ENCODE data around the gene MRRF. TPM values are rescaled to one million over a fixed set of nuclear protein-coding genes. Genes with fewer than 3 reads are reported as not detected.
"Not testable (repeated sequence)": the region's sequence is repeated elsewhere in the genome, so short reads cannot be mapped to it uniquely, and the experiment has no call there.

MRRF gene
- polyA plus RNA-seq, 4 donors, result 36.6 to 47.0 (median 44.4) TPM

- no peak for DNase-seq (ENCODE audit: low read depth in 4 of 4, low spot score in 2 of 4)
Observed at GRCh38 chr9:122327175-122327574, 62.5 kb downstream of the MRRF start.

- no peak for DNase-seq (ENCODE audit: low read depth in 4 of 4, low spot score in 2 of 4)
Observed at GRCh38 chr9:122329597-122329996, 64.9 kb downstream of the MRRF start.

- not testable (repeated sequence) for DNase-seq (ENCODE audit: low read depth in 4 of 4, low spot score in 2 of 4)
Observed at GRCh38 chr9:122330466-122330865, 65.8 kb downstream of the MRRF start.

GRCh38 chr9:122331523-122331927 lies 66.8 kb downstream of the MRRF start:
- no peak for DNase-seq (ENCODE audit: low read depth in 4 of 4, low spot score in 2 of 4)

- no peak for DNase-seq (ENCODE audit: low read depth in 4 of 4, low spot score in 2 of 4)
Observed at GRCh38 chr9:122332083-122332482, 67.4 kb downstream of the MRRF start.

- DNase-seq (ENCODE audit: low read depth in 4 of 4, low spot score in 2 of 4), result no peak
Observed at GRCh38 chr9:122332644-122333043, 68.0 kb downstream of the MRRF start.

- DNase-seq (ENCODE audit: low read depth in 4 of 4, low spot score in 2 of 4), result no peak
Observed at GRCh38 chr9:122333169-122333808, 68.6 kb downstream of the MRRF start.

- DNase-seq (ENCODE audit: low read depth in 4 of 4, low spot score in 2 of 4), result no peak
Observed at GRCh38 chr9:122334916-122335315, 70.2 kb downstream of the MRRF start.

GRCh38 chr9:122336189-122336588 lies 71.5 kb downstream of the MRRF start:
- DNase-seq (ENCODE audit: low read depth in 4 of 4, low spot score in 2 of 4), result no peak

- no peak for DNase-seq (ENCODE audit: low read depth in 4 of 4, low spot score in 2 of 4)
Observed at GRCh38 chr9:122336866-122337555, 72.3 kb downstream of the MRRF start.

GRCh38 chr9:122337556-122337929 lies 72.9 kb downstream of the MRRF start:
- DNase-seq (ENCODE audit: low read depth in 4 of 4, low spot score in 2 of 4), result no peak

GRCh38 chr9:122338536-122338935 lies 73.9 kb downstream of the MRRF start:
- DNase-seq (ENCODE audit: low read depth in 4 of 4, low spot score in 2 of 4), result no peak

- DNase-seq (ENCODE audit: low read depth in 4 of 4, low spot score in 2 of 4), result no peak
Observed at GRCh38 chr9:122338994-122339393, 74.3 kb downstream of the MRRF start.

GRCh38 chr9:122339579-122339978 lies 74.9 kb downstream of the MRRF start:
- DNase-seq (ENCODE audit: low read depth in 4 of 4, low spot score in 2 of 4), result no peak

GRCh38 chr9:122340161-122340560 lies 75.5 kb downstream of the MRRF start:
- DNase-seq (ENCODE audit: low read depth in 4 of 4, low spot score in 2 of 4), result no peak

GRCh38 chr9:122342323-122343050 lies 77.8 kb downstream of the MRRF start:
- DNase-seq (ENCODE audit: low read depth in 4 of 4, low spot score in 2 of 4), result no peak

GRCh38 chr9:122346478-122347347 lies 82.0 kb downstream of the MRRF start:
- DNase-seq (ENCODE audit: low read depth in 4 of 4, low spot score in 2 of 4), result no peak

- no peak for DNase-seq (ENCODE audit: low read depth in 4 of 4, low spot score in 2 of 4)
Observed at GRCh38 chr9:122347348-122348287, 82.9 kb downstream of the MRRF start.

GRCh38 chr9:122348288-122348777 lies 83.7 kb downstream of the MRRF start:
- no peak for DNase-seq (ENCODE audit: low read depth in 4 of 4, low spot score in 2 of 4)

- no peak for DNase-seq (ENCODE audit: low read depth in 4 of 4, low spot score in 2 of 4)
Observed at GRCh38 chr9:122348791-122349190, 84.1 kb downstream of the MRRF start.
